Memory B cell (primary cell): ENCODE results near the gene LRMDA.

ENCODE experiments used
- ATAC-seq: fragments of 150-1000 bp; cut with Tn5 transposase; 2 replicates; pipeline ENCODE4 v1.10.0; 2021; ENCODE audit warnings: low read depth, mild to moderate bottlenecking, moderate library complexity
- DNase-seq, 2 donors: peaks; one replicate each; pipeline ENCODE4 v3.0.0; 2022; ENCODE audit warnings: low spot score in 2 of 2
- H3K27ac Mint-ChIP-seq: one replicate; pipeline ENCODE4 v1.8.0; 2022; ENCODE audit warnings: mild to moderate bottlenecking, moderate library complexity, mixed read lengths
- H3K27me3 Mint-ChIP-seq: one replicate; pipeline ENCODE4 v1.8.0; 2022; ENCODE audit warnings: mixed read lengths
- H3K36me3 Mint-ChIP-seq: one replicate; pipeline ENCODE4 v1.8.0; 2022; ENCODE audit warnings: mild to moderate bottlenecking, mixed read lengths
- H3K4me1 Mint-ChIP-seq: one replicate; pipeline ENCODE4 v1.8.0; 2022; ENCODE audit warnings: mixed read lengths
- H3K4me3 Mint-ChIP-seq: one replicate; pipeline ENCODE4 v1.8.0; 2022; ENCODE audit warnings: mild to moderate bottlenecking, moderate library complexity, mixed read lengths
- H3K9me3 Mint-ChIP-seq: one replicate; pipeline ENCODE4 v1.8.0; 2022; ENCODE audit warnings: mixed read lengths

Gene LRMDA

GRCh38 chr10:75858339-75858738 is 426.9 kb downstream of the LRMDA start:
- Mint-ChIP-seq H3K9me3 (no peaks in the 10 kb centered on the region), H3K27ac (no peak overlapping the region), H3K4me1 (no peaks in the 10 kb centered on the region), H3K36me3 (no peaks in the 10 kb centered on the region), H3K4me3 (no peak overlapping the region), H3K27me3 (peaks cover 2% of the 10 kb centered on the region)
- no peak for DNase-seq
- no peak for ATAC-seq

GRCh38 chr10:75859141-75859540 is 427.7 kb downstream of the LRMDA start:
- H3K36me3 Mint-ChIP-seq, result no peaks in the 10 kb centered on the region
- DNase-seq, result no peak
- peaks cover 2% of the 10 kb centered on the region for H3K27me3 Mint-ChIP-seq

GRCh38 chr10:75860009-75860408 is 428.6 kb downstream of the LRMDA start:
- Mint-ChIP-seq H3K27me3 (peaks cover 2% of the 10 kb centered on the region), H3K36me3 (no peaks in the 10 kb centered on the region), H3K4me3 (no peak overlapping the region)

More at GRCh38 chr10:75859141-75859540, 427.7 kb downstream of the LRMDA start:
- no peak for ATAC-seq
- H3K4me3 Mint-ChIP-seq, result no peak overlapping the region
- no peak overlapping the region for H3K27ac Mint-ChIP-seq
- no peaks in the 10 kb centered on the region for H3K9me3 Mint-ChIP-seq
- no peaks in the 10 kb centered on the region for H3K4me1 Mint-ChIP-seq

GRCh38 chr10:75861582-75861981 is 430.2 kb downstream of the LRMDA start:
- no peak for DNase-seq
- Mint-ChIP-seq H3K4me3 (no peak overlapping the region), H3K9me3 (no peaks in the 10 kb centered on the region), H3K4me1 (no peaks in the 10 kb centered on the region), H3K36me3 (no peaks in the 10 kb centered on the region), H3K27ac (no peak overlapping the region), H3K27me3 (peaks cover 2% of the 10 kb centered on the region)
- no peak for ATAC-seq

More at GRCh38 chr10:75860009-75860408, 428.6 kb downstream of the LRMDA start:
- no peak for DNase-seq
- Mint-ChIP-seq H3K9me3 (no peaks in the 10 kb centered on the region), H3K27ac (no peak overlapping the region), H3K4me1 (no peaks in the 10 kb centered on the region)
- ATAC-seq, result no peak

- H3K9me3 Mint-ChIP-seq, result no peaks in the 10 kb centered on the region
- H3K4me1 Mint-ChIP-seq, result no peaks in the 10 kb centered on the region
- H3K4me3 Mint-ChIP-seq, result no peak overlapping the region
- H3K27ac Mint-ChIP-seq, result no peak overlapping the region
- H3K36me3 Mint-ChIP-seq, result no peaks in the 10 kb centered on the region
- no peak for ATAC-seq
- peaks cover 2% of the 10 kb centered on the region for H3K27me3 Mint-ChIP-seq
- no peak for DNase-seq
Measured at GRCh38 chr10:75862935-75863334, 431.5 kb downstream of the LRMDA start.

- no peak overlapping the region for H3K27ac Mint-ChIP-seq
- H3K27me3 Mint-ChIP-seq, result no peaks in the 10 kb centered on the region
- no peaks in the 10 kb centered on the region for H3K36me3 Mint-ChIP-seq
- H3K4me1 Mint-ChIP-seq, result no peaks in the 10 kb centered on the region
- no peaks in the 10 kb centered on the region for H3K9me3 Mint-ChIP-seq
- H3K4me3 Mint-ChIP-seq, result no peak overlapping the region
- no peak for ATAC-seq
- no peak for DNase-seq
Measured at GRCh38 chr10:75864717-75865116, 433.3 kb downstream of the LRMDA start.

- Mint-ChIP-seq H3K4me1 (no peaks in the 10 kb centered on the region), H3K4me3 (no peak overlapping the region), H3K27me3 (no peaks in the 10 kb centered on the region), H3K27ac (no peak overlapping the region), H3K9me3 (no peaks in the 10 kb centered on the region), H3K36me3 (no peaks in the 10 kb centered on the region)
- ATAC-seq (no peak), DNase-seq (no peak)
Measured at GRCh38 chr10:75865413-75866299, 434.2 kb downstream of the LRMDA start.

GRCh38 chr10:75866300-75866625 is 434.8 kb downstream of the LRMDA start:
- no peaks in the 10 kb centered on the region for H3K36me3 Mint-ChIP-seq
- no peaks in the 10 kb centered on the region for H3K27me3 Mint-ChIP-seq
- no peaks in the 10 kb centered on the region for H3K9me3 Mint-ChIP-seq
- H3K4me3 Mint-ChIP-seq, result no peak overlapping the region
- no peak for DNase-seq
- no peaks in the 10 kb centered on the region for H3K4me1 Mint-ChIP-seq
- no peak for ATAC-seq
- H3K27ac Mint-ChIP-seq, result no peak overlapping the region

GRCh38 chr10:75866731-75867130 is 435.3 kb downstream of the LRMDA start:
- no peaks in the 10 kb centered on the region for H3K4me1 Mint-ChIP-seq
- H3K4me3 Mint-ChIP-seq, result no peak overlapping the region
- H3K9me3 Mint-ChIP-seq, result no peaks in the 10 kb centered on the region
- H3K27me3 Mint-ChIP-seq, result no peaks in the 10 kb centered on the region
- no peaks in the 10 kb centered on the region for H3K36me3 Mint-ChIP-seq
- DNase-seq (no peak), ATAC-seq (no peak)
- no peak overlapping the region for H3K27ac Mint-ChIP-seq

- no peak overlapping the region for H3K27ac Mint-ChIP-seq
- no peaks in the 10 kb centered on the region for H3K27me3 Mint-ChIP-seq
Measured at GRCh38 chr10:75868574-75868973, 437.1 kb downstream of the LRMDA start.

GRCh38 chr10:75870039-75870645 is 438.7 kb downstream of the LRMDA start:
- Mint-ChIP-seq H3K27me3 (no peaks in the 10 kb centered on the region), H3K4me1 (no peaks in the 10 kb centered on the region), H3K36me3 (no peaks in the 10 kb centered on the region), H3K27ac (no peak overlapping the region), H3K9me3 (no peaks in the 10 kb centered on the region), H3K4me3 (no peak overlapping the region)
- DNase-seq (no peak), ATAC-seq (no peak)

More at GRCh38 chr10:75868574-75868973, 437.1 kb downstream of the LRMDA start:
- ATAC-seq (no peak), DNase-seq (no peak)
- no peak overlapping the region for H3K4me3 Mint-ChIP-seq
- no peaks in the 10 kb centered on the region for H3K4me1 Mint-ChIP-seq
- no peaks in the 10 kb centered on the region for H3K36me3 Mint-ChIP-seq
- H3K9me3 Mint-ChIP-seq, result no peaks in the 10 kb centered on the region

GRCh38 chr10:75875740-75876139 is 444.3 kb downstream of the LRMDA start:
- Mint-ChIP-seq H3K4me1 (no peaks in the 10 kb centered on the region), H3K4me3 (no peak overlapping the region), H3K27me3 (peaks cover 8% of the 10 kb centered on the region), H3K9me3 (no peaks in the 10 kb centered on the region), H3K27ac (no peak overlapping the region), H3K36me3 (no peaks in the 10 kb centered on the region)
- DNase-seq (no peak), ATAC-seq (no peak)

GRCh38 chr10:75876710-75877109 is 445.3 kb downstream of the LRMDA start:
- no peak overlapping the region for H3K4me3 Mint-ChIP-seq

GRCh38 chr10:75877877-75878276 is 446.5 kb downstream of the LRMDA start:
- no peak for ATAC-seq
- Mint-ChIP-seq H3K36me3 (no peaks in the 10 kb centered on the region), H3K27ac (no peak overlapping the region), H3K4me1 (no peaks in the 10 kb centered on the region), H3K27me3 (peaks cover 8% of the 10 kb centered on the region), H3K9me3 (no peaks in the 10 kb centered on the region), H3K4me3 (no peak overlapping the region)
- DNase-seq, result no peak

More at GRCh38 chr10:75876710-75877109, 445.3 kb downstream of the LRMDA start:
- DNase-seq (no peak), ATAC-seq (no peak)
- H3K36me3 Mint-ChIP-seq, result no peaks in the 10 kb centered on the region
- H3K27ac Mint-ChIP-seq, result no peak overlapping the region
- peaks cover 8% of the 10 kb centered on the region for H3K27me3 Mint-ChIP-seq
- H3K9me3 Mint-ChIP-seq, result no peaks in the 10 kb centered on the region
- no peaks in the 10 kb centered on the region for H3K4me1 Mint-ChIP-seq
